ENCODE measurements around the gene ADGRG4. TPM values are rescaled to one million over a fixed set of nuclear protein-coding genes. Genes with fewer than 3 reads are reported as not detected.
"Not testable (repeated sequence)": the region's sequence is repeated elsewhere in the genome, so short reads cannot be mapped to it uniquely, and the experiment has no call there.

Gene ADGRG4, protein sequence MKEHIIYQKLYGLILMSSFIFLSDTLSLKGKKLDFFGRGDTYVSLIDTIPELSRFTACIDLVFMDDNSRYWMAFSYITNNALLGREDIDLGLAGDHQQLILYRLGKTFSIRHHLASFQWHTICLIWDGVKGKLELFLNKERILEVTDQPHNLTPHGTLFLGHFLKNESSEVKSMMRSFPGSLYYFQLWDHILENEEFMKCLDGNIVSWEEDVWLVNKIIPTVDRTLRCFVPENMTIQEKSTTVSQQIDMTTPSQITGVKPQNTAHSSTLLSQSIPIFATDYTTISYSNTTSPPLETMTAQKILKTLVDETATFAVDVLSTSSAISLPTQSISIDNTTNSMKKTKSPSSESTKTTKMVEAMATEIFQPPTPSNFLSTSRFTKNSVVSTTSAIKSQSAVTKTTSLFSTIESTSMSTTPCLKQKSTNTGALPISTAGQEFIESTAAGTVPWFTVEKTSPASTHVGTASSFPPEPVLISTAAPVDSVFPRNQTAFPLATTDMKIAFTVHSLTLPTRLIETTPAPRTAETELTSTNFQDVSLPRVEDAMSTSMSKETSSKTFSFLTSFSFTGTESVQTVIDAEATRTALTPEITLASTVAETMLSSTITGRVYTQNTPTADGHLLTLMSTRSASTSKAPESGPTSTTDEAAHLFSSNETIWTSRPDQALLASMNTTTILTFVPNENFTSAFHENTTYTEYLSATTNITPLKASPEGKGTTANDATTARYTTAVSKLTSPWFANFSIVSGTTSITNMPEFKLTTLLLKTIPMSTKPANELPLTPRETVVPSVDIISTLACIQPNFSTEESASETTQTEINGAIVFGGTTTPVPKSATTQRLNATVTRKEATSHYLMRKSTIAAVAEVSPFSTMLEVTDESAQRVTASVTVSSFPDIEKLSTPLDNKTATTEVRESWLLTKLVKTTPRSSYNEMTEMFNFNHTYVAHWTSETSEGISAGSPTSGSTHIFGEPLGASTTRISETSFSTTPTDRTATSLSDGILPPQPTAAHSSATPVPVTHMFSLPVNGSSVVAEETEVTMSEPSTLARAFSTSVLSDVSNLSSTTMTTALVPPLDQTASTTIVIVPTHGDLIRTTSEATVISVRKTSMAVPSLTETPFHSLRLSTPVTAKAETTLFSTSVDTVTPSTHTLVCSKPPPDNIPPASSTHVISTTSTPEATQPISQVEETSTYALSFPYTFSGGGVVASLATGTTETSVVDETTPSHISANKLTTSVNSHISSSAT (N-terminal part only)
- not detected for total RNA-seq (ENCODE audit: unreplicated experiment)
- long read RNA-seq = 0 reads

DNA sequence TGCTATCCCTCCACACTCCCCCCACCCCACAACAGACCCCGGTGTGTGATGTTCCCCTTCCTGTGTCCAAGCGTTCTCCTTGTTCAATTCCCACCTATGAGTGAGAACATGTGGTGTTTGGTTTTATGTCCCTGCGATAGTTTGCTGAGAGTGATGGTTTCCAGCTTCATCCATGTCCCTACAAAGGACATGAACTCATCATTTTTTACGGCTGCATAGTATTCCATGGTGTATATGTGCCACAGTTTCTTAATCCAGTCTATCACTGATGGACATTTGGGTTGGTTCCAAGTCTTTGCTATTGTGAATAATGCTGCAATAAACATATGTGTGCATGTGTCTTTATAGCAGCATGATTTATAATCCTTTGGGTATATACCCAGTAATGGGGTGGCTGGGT lies at the start of gene ADGRG4:
Gene ADGRG4 (plus strand): TSS at position 243 of the 400 bp plus-strand sequence. CDS start 7,815 bp downstream, outside the sequence.
- H3K9me3 Mint-ChIP-seq (ENCODE audit: unreplicated experiment); H3K4me3 Mint-ChIP-seq (ENCODE audit: unreplicated experiment); H3K27ac Mint-ChIP-seq (ENCODE audit: unreplicated experiment); H3K36me3 Mint-ChIP-seq (ENCODE audit: unreplicated experiment); H3K27me3 Mint-ChIP-seq (ENCODE audit: unreplicated experiment); DNase-seq; H3K4me1 Mint-ChIP-seq (ENCODE audit: low read depth, unreplicated experiment): not testable (repeated sequence)

DNA sequence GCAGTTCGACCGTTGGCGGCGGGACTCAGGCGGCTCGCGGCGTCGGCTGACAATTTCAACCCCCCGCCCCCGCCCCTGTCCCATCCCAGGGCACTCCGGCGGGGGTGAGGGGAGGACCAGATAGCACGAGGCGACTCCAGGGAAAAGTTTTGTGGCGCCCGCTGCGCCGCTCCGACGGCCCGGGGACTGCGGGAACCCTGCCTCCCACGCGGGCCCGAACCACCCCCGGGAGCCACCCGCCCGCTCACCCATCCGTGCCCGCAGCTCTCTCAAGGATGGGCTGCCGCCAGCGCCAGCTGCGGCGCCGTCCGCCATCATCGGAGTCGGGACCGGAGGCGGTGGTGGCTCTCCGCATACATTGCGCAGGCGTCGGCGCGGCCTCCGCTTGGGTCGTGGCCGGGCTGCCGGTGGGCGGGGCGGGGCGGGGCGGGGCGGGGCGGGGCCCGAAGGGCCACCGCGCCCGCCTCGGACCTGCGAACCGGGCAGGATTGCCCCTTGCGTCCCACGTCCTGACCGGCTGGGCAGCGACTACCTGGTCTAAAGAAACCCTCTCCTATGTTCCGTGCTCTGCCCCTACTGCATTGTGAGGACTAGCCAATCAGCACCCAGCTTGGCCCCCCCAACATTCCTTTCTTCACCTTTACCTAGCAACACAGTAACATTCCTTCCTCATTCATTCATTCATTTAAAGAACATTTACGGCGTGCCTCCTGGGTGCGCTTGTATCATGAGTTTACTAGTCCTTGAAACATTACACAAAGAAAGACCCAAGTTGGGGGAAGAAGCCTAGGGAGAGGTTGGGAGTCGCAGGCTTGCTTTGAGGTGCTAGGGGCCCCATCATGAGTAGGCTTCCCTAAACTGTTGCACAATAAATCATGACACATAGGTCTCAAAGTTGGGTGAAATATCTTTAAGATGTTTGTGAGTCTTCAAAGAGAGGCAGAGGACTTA lies 49.4 kb upstream of the ADGRG4 start, which contains the start of gene MAP7D3:
Gene MAP7D3 (minus strand): TSS at position 360 of the 951 bp plus-strand sequence. CDS start 42 bp downstream, at position 318.
- H3K27ac Mint-ChIP-seq (ENCODE audit: unreplicated experiment) = no peak within 1 kb of the TSS
- peaks cover 3% of the 10 kb centered on the region for H3K4me1 Mint-ChIP-seq (ENCODE audit: low read depth, unreplicated experiment)
- H3K36me3 Mint-ChIP-seq (ENCODE audit: unreplicated experiment) = no peaks in the 10 kb centered on the region
- no peaks in the 10 kb centered on the region for H3K27me3 Mint-ChIP-seq (ENCODE audit: unreplicated experiment)
- no peaks in the 10 kb centered on the region for H3K9me3 Mint-ChIP-seq (ENCODE audit: unreplicated experiment)
- DNase-seq = peak; percentile 58
- TF ChIP-seq, protein P1, sequence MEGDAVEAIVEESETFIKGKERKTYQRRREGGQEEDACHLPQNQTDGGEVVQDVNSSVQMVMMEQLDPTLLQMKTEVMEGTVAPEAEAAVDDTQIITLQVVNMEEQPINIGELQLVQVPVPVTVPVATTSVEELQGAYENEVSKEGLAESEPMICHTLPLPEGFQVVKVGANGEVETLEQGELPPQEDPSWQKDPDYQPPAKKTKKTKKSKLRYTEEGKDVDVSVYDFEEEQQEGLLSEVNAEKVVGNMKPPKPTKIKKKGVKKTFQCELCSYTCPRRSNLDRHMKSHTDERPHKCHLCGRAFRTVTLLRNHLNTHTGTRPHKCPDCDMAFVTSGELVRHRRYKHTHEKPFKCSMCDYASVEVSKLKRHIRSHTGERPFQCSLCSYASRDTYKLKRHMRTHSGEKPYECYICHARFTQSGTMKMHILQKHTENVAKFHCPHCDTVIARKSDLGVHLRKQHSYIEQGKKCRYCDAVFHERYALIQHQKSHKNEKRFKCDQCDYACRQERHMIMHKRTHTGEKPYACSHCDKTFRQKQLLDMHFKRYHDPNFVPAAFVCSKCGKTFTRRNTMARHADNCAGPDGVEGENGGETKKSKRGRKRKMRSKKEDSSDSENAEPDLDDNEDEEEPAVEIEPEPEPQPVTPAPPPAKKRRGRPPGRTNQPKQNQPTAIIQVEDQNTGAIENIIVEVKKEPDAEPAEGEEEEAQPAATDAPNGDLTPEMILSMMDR (IDR thresholded peaks at IDR 0.05; ENCODE audit: partially characterized antibody, unreplicated experiment) = no peak
- H3K4me3 Mint-ChIP-seq (ENCODE audit: unreplicated experiment) = peak within 1 kb of the TSS; percentile 87

DNA sequence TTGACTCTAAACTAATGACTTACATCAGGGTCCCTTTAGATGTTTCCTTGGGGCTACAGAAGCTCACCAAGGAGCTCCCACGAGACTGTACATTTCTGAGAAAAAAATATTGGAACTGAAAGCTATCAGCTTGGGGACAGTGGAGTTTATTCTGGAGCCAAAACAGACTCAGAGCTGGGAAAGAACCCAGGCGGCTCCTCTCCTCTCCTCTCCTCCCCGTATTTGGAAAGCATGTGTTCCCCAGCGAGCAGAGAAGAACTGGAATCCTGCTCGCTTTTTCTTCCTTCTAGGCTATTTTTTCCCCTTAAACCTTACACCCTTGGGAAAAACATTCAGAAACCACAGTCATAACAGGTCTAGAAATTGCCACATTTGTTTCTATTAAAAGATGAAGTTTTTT lies 45.2 kb upstream of the ADGRG4 start:
- H3K4me3 Mint-ChIP-seq (ENCODE audit: unreplicated experiment) = no peak overlapping the region
- no peaks in the 10 kb centered on the region for H3K36me3 Mint-ChIP-seq (ENCODE audit: unreplicated experiment)
- no peak overlapping the region for H3K27ac Mint-ChIP-seq (ENCODE audit: unreplicated experiment)
- TF ChIP-seq, protein P1 (IDR thresholded peaks at IDR 0.05; ENCODE audit: partially characterized antibody, unreplicated experiment) = no peak
- peaks cover 7% of the 10 kb centered on the region for H3K4me1 Mint-ChIP-seq (ENCODE audit: low read depth, unreplicated experiment)
- H3K27me3 Mint-ChIP-seq (ENCODE audit: unreplicated experiment) = no peaks in the 10 kb centered on the region
- no peak for DNase-seq
- H3K9me3 Mint-ChIP-seq (ENCODE audit: unreplicated experiment) = peaks cover 1% of the 10 kb centered on the region

DNA sequence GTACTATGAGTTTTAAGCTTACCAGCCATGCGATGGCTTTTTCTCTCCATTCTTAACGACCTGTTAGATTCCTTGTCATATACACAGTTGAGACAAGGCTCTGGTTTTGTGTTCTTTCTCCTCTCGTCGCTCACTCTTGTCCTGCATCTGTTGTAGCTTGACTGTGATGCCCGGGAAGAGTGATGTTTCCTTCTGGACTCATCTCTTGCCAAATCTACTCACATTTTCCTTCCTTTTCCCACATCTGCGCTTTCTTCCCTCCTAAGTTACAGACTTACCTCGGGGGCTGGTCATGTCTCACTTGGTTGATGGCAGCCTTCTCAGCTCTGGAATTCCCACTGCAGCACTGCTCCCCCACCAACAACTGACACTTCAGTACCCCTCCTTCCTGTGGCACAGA lies 44.7 kb upstream of the ADGRG4 start:
- H3K4me3 Mint-ChIP-seq (ENCODE audit: unreplicated experiment) = no peak overlapping the region

More for the DNA sequence above, 44.7 kb upstream of the ADGRG4 start:
- H3K27me3 Mint-ChIP-seq (ENCODE audit: unreplicated experiment) = no peaks in the 10 kb centered on the region
- TF ChIP-seq, protein P1 (IDR thresholded peaks at IDR 0.05; ENCODE audit: partially characterized antibody, unreplicated experiment) = no peak
- peaks cover 11% of the 10 kb centered on the region for H3K4me1 Mint-ChIP-seq (ENCODE audit: low read depth, unreplicated experiment)
- peaks cover 1% of the 10 kb centered on the region for H3K9me3 Mint-ChIP-seq (ENCODE audit: unreplicated experiment)
- peak overlapping the region; percentile 35 for H3K27ac Mint-ChIP-seq (ENCODE audit: unreplicated experiment)
- no peak for DNase-seq
- no peaks in the 10 kb centered on the region for H3K36me3 Mint-ChIP-seq (ENCODE audit: unreplicated experiment)
